Neural cell (in vitro differentiated cells): ENCODE results near the gene UTP18.

Experiments
- CTCF ChIP-seq: fragments of 450-650 bp; IDR thresholded peaks from 2 replicates; pipeline ENCODE4 v1.5.1; 2014; ENCODE audit warnings: antibody characterized with exemption, mild to moderate bottlenecking, moderate library complexity; ENCODE audit not compliant: poor library complexity, severe bottlenecking
- EP300 ChIP-seq: fragments of 450-650 bp; conservative IDR thresholded peaks from 2 replicates; pipeline ENCODE4 v1.6.1; 2014; ENCODE audit warnings: antibody characterized with exemption, mild to moderate bottlenecking, moderate library complexity; ENCODE audit not compliant: poor library complexity, severe bottlenecking
- EZH2 ChIP-seq: fragments of 200-600, 300-800 bp; shearing (Covaris generic), sonication (generic); IDR thresholded peaks from 2 replicates; pipeline ENCODE4 v1.6.1; 2014; ENCODE audit warnings: antibody characterized with exemption, low read length, borderline replicate concordance, mild to moderate bottlenecking; ENCODE audit not compliant: insufficient read depth, poor library complexity, severe bottlenecking
- MXI1 ChIP-seq: fragments of 450-650 bp; conservative IDR thresholded peaks from 2 replicates; pipeline ENCODE4 v1.6.1; 2014; ENCODE audit warnings: antibody characterized with exemption, mild to moderate bottlenecking; ENCODE audit not compliant: poor library complexity, severe bottlenecking
- POLR2AphosphoS5 ChIP-seq: IDR thresholded peaks from 2 replicates; pipeline ENCODE4 v1.6.1; 2012
- REST ChIP-seq: IDR thresholded peaks from 2 replicates; pipeline ENCODE4 v1.6.1; 2012; ENCODE audit warnings: borderline replicate concordance
- SMC3 ChIP-seq: fragments of 450-650 bp; conservative IDR thresholded peaks from 2 replicates; pipeline ENCODE4 v1.6.1; 2014; ENCODE audit warnings: antibody characterized with exemption, mild to moderate bottlenecking, moderate library complexity; ENCODE audit not compliant: poor library complexity

GRCh38 chr17:51275381-51275780 lies 15.0 kb downstream of the UTP18 start:
- TF ChIP-seq POLR2AphosphoS5: no peak
- TF ChIP-seq CTCF: no peak
- no peak for TF ChIP-seq SMC3
- TF ChIP-seq EP300: no peak
- no peak for TF ChIP-seq REST
- no peak for TF ChIP-seq MXI1
- TF ChIP-seq EZH2: no peak
